Astrocyte (in vitro differentiated cells and primary cell): Measurements from ENCODE around the gene CECR2.

Source experiments
- EZH2 ChIP-seq: IDR thresholded peaks from 2 replicates; pipeline ENCODE4 v1.6.1; 2012; ENCODE audit warnings: mild to moderate bottlenecking, low read length, inconsistent platforms; ENCODE audit not compliant: insufficient read depth
- TF ChIP-seq, protein P1 (sequence below): IDR thresholded peaks from 2 replicates; pipeline ENCODE4 v1.5.1; 2011; ENCODE audit warnings: low read depth, mild to moderate bottlenecking, inconsistent platforms, low read length, moderate library complexity; ENCODE audit not compliant: insufficient read depth

DNA sequence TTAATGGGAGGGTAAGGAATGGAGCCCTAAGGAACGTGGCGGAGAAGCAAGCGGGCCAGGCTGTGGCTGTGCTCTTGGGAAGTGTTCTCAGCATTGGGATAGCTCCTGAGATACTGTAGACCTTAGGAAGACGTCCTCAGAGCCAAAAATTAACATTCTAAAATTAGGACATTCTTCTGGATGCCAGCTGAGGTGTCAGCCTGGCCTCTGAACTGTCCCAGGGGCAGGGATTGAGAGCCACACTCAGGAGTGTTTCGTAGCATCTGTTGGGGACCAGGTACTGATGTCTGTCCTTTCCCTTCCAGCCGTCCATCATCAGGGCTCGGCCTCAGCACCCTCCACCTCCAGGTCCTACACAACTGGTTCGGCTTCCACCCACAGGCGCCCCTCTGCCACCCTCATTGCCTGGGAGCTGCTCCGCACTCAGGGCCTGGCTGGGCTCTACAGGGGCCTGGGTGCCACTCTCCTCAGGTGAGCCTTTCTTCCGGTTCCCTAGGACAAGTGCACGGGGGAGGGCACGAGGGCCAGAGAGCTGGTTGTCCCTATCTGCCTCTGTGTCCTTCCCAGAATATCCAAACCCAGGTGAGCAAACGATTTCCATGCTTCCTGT, 217.7 kb downstream of the CECR2 start:
- TF ChIP-seq, protein P1, sequence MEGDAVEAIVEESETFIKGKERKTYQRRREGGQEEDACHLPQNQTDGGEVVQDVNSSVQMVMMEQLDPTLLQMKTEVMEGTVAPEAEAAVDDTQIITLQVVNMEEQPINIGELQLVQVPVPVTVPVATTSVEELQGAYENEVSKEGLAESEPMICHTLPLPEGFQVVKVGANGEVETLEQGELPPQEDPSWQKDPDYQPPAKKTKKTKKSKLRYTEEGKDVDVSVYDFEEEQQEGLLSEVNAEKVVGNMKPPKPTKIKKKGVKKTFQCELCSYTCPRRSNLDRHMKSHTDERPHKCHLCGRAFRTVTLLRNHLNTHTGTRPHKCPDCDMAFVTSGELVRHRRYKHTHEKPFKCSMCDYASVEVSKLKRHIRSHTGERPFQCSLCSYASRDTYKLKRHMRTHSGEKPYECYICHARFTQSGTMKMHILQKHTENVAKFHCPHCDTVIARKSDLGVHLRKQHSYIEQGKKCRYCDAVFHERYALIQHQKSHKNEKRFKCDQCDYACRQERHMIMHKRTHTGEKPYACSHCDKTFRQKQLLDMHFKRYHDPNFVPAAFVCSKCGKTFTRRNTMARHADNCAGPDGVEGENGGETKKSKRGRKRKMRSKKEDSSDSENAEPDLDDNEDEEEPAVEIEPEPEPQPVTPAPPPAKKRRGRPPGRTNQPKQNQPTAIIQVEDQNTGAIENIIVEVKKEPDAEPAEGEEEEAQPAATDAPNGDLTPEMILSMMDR: no peak
- TF ChIP-seq EZH2: no peak
